ENCODE data around the gene SERPINI1. TPM values are rescaled to one million over a fixed set of nuclear protein-coding genes. Genes with fewer than 3 reads are reported as not detected.

Gene SERPINI1
- total and polyA plus RNA-seq, 2 of the 8 experiments (the other 6 are each of a cell fraction or from before 2014, with no cell fraction given): 5.3 to 9.9 TPM

DNA sequence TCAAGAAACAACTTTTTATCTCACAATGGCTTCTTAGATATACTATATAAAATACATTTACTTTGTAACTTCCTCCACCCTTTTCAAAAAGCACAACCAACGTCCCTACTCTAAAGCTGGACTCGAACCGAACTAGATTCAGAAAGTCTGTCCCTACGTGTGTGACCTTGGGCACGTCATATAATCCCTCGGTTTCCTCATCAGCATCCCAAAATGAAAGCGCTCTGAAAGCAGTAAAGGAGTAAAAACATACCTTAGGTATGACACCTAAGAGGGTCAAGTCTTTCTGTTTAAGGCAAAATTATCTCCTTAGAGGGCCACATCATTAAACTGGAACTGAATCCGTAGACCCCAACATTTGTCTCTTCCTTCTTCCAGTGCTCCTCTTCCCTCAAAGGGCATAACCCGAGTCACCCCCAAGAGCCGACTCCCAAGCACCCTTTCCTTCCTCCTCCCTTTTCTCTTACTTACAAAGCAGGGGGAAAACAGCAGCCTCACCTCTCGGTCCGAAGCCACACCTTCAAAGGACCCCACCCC lies 1.5 kb upstream of the SERPINI1 start (continued):
- TF ChIP-seq, protein P1, sequence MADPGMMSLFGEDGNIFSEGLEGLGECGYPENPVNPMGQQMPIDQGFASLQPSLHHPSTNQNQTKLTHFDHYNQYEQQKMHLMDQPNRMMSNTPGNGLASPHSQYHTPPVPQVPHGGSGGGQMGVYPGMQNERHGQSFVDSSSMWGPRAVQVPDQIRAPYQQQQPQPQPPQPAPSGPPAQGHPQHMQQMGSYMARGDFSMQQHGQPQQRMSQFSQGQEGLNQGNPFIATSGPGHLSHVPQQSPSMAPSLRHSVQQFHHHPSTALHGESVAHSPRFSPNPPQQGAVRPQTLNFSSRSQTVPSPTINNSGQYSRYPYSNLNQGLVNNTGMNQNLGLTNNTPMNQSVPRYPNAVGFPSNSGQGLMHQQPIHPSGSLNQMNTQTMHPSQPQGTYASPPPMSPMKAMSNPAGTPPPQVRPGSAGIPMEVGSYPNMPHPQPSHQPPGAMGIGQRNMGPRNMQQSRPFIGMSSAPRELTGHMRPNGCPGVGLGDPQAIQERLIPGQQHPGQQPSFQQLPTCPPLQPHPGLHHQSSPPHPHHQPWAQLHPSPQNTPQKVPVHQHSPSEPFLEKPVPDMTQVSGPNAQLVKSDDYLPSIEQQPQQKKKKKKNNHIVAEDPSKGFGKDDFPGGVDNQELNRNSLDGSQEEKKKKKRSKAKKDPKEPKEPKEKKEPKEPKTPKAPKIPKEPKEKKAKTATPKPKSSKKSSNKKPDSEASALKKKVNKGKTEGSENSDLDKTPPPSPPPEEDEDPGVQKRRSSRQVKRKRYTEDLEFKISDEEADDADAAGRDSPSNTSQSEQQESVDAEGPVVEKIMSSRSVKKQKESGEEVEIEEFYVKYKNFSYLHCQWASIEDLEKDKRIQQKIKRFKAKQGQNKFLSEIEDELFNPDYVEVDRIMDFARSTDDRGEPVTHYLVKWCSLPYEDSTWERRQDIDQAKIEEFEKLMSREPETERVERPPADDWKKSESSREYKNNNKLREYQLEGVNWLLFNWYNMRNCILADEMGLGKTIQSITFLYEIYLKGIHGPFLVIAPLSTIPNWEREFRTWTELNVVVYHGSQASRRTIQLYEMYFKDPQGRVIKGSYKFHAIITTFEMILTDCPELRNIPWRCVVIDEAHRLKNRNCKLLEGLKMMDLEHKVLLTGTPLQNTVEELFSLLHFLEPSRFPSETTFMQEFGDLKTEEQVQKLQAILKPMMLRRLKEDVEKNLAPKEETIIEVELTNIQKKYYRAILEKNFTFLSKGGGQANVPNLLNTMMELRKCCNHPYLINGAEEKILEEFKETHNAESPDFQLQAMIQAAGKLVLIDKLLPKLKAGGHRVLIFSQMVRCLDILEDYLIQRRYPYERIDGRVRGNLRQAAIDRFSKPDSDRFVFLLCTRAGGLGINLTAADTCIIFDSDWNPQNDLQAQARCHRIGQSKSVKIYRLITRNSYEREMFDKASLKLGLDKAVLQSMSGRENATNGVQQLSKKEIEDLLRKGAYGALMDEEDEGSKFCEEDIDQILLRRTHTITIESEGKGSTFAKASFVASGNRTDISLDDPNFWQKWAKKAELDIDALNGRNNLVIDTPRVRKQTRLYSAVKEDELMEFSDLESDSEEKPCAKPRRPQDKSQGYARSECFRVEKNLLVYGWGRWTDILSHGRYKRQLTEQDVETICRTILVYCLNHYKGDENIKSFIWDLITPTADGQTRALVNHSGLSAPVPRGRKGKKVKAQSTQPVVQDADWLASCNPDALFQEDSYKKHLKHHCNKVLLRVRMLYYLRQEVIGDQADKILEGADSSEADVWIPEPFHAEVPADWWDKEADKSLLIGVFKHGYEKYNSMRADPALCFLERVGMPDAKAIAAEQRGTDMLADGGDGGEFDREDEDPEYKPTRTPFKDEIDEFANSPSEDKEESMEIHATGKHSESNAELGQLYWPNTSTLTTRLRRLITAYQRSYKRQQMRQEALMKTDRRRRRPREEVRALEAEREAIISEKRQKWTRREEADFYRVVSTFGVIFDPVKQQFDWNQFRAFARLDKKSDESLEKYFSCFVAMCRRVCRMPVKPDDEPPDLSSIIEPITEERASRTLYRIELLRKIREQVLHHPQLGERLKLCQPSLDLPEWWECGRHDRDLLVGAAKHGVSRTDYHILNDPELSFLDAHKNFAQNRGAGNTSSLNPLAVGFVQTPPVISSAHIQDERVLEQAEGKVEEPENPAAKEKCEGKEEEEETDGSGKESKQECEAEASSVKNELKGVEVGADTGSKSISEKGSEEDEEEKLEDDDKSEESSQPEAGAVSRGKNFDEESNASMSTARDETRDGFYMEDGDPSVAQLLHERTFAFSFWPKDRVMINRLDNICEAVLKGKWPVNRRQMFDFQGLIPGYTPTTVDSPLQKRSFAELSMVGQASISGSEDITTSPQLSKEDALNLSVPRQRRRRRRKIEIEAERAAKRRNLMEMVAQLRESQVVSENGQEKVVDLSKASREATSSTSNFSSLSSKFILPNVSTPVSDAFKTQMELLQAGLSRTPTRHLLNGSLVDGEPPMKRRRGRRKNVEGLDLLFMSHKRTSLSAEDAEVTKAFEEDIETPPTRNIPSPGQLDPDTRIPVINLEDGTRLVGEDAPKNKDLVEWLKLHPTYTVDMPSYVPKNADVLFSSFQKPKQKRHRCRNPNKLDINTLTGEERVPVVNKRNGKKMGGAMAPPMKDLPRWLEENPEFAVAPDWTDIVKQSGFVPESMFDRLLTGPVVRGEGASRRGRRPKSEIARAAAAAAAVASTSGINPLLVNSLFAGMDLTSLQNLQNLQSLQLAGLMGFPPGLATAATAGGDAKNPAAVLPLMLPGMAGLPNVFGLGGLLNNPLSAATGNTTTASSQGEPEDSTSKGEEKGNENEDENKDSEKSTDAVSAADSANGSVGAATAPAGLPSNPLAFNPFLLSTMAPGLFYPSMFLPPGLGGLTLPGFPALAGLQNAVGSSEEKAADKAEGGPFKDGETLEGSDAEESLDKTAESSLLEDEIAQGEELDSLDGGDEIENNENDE (IDR thresholded peaks at IDR 0.05; ENCODE audit: insufficient replicate concordance, low read length): no peak
- TF ChIP-seq POU5F1 (IDR thresholded peaks at IDR 0.05; ENCODE audit: low read depth, low read length) (no peak), EP300 (IDR thresholded peaks at IDR 0.05; ENCODE audit: borderline replicate concordance in 1 of 2, low read depth in 2 of 2, low read length in 2 of 2) (no peak), BACH1 (IDR thresholded peaks at IDR 0.05; ENCODE audit: low read length) (no peak), CHD1 (IDR thresholded peaks at IDR 0.05; ENCODE audit: low read depth, low read length) (no peak), NANOG (IDR thresholded peaks at IDR 0.05; ENCODE audit: insufficient read depth, low read depth, low read length, poor library complexity, severe bottlenecking) (no peak), POLR2AphosphoS5 (IDR thresholded peaks at IDR 0.05; ENCODE audit: low read depth, low read length) (no peak), CTBP2 (IDR thresholded peaks at IDR 0.05; ENCODE audit: borderline replicate concordance, insufficient read depth, insufficient read length, low read length) (no peak), MAFK (IDR thresholded peaks at IDR 0.05; ENCODE audit: low read depth, low read length) (no peak), CBX8 (IDR thresholded peaks at IDR 0.05; ENCODE audit: borderline replicate concordance, low read depth, low read length) (no peak), TEAD4 (IDR thresholded peaks at IDR 0.05; ENCODE audit: low read depth, low read length) (no peak), JUN (IDR thresholded peaks at IDR 0.05; ENCODE audit: low read depth, low read length) (no peak)

All from H1 (cell line).